ENCODE results near the gene SPEF1.

DNA sequence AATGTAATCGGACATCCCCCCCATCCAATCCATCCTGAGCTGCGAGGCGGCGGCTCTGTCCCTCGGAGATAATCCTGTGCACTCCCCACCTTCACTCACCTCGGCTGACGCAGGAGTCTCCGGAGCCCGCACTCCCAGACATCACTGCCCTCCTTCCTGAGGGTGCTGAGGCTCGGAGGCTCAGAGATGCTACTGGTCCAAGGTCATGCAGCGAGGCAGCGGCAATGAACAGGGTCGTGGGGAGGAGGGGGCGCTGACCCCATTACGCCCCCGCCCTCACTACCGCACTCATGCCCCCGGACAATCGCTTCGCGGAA, 14.2 kb downstream of the SPEF1 start:
- TF ChIP-seq, protein P1, sequence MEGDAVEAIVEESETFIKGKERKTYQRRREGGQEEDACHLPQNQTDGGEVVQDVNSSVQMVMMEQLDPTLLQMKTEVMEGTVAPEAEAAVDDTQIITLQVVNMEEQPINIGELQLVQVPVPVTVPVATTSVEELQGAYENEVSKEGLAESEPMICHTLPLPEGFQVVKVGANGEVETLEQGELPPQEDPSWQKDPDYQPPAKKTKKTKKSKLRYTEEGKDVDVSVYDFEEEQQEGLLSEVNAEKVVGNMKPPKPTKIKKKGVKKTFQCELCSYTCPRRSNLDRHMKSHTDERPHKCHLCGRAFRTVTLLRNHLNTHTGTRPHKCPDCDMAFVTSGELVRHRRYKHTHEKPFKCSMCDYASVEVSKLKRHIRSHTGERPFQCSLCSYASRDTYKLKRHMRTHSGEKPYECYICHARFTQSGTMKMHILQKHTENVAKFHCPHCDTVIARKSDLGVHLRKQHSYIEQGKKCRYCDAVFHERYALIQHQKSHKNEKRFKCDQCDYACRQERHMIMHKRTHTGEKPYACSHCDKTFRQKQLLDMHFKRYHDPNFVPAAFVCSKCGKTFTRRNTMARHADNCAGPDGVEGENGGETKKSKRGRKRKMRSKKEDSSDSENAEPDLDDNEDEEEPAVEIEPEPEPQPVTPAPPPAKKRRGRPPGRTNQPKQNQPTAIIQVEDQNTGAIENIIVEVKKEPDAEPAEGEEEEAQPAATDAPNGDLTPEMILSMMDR (IDR thresholded peaks at IDR 0.05), result no peak
- TF ChIP-seq POLR2A (IDR thresholded peaks at IDR 0.05), result no peak
- TF ChIP-seq EP300 (IDR thresholded peaks at IDR 0.05), result no peak

All from tibial nerve (tissue), 4 donors.